GM12801 (cell line): ENCODE results near the gene TMEM53.

Experiments
- TF ChIP-seq, protein P1 (sequence below): IDR thresholded peaks from one replicate; pipeline ENCODE4 v1.5.1; 2011; ENCODE audit warnings: control low read depth; ENCODE audit not compliant: insufficient read length; ENCODE audit errors: extremely low read depth

Gene TMEM53

DNA sequence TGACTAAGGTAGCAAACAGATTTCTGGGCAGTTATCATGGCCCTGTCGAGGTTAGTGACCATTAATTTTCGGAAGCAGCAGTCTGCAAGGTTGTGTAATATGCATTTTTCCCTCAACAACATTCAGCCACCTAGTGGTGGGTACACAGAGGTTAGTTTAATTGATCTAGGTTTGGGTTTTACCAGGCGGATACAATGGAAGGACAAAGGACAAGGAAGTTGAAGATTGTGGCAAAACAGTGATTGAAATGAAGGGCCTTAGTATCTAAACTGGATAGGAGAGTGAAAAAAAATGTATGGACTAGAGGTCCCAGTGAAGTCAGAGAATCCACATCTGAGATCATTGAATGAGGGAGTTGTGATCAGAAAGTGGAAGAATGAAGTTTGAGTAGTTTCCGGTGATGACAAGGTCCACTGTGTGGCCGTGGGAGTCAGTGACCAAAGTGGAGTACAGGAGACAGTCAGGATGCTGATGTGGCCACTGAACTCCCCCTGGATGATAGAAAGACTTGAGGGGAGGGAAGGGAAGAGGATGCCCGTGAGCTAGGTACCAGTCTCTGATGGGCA is 3.0 kb upstream of the TMEM53 start:
- TF ChIP-seq, protein P1, sequence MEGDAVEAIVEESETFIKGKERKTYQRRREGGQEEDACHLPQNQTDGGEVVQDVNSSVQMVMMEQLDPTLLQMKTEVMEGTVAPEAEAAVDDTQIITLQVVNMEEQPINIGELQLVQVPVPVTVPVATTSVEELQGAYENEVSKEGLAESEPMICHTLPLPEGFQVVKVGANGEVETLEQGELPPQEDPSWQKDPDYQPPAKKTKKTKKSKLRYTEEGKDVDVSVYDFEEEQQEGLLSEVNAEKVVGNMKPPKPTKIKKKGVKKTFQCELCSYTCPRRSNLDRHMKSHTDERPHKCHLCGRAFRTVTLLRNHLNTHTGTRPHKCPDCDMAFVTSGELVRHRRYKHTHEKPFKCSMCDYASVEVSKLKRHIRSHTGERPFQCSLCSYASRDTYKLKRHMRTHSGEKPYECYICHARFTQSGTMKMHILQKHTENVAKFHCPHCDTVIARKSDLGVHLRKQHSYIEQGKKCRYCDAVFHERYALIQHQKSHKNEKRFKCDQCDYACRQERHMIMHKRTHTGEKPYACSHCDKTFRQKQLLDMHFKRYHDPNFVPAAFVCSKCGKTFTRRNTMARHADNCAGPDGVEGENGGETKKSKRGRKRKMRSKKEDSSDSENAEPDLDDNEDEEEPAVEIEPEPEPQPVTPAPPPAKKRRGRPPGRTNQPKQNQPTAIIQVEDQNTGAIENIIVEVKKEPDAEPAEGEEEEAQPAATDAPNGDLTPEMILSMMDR = no peak

DNA sequence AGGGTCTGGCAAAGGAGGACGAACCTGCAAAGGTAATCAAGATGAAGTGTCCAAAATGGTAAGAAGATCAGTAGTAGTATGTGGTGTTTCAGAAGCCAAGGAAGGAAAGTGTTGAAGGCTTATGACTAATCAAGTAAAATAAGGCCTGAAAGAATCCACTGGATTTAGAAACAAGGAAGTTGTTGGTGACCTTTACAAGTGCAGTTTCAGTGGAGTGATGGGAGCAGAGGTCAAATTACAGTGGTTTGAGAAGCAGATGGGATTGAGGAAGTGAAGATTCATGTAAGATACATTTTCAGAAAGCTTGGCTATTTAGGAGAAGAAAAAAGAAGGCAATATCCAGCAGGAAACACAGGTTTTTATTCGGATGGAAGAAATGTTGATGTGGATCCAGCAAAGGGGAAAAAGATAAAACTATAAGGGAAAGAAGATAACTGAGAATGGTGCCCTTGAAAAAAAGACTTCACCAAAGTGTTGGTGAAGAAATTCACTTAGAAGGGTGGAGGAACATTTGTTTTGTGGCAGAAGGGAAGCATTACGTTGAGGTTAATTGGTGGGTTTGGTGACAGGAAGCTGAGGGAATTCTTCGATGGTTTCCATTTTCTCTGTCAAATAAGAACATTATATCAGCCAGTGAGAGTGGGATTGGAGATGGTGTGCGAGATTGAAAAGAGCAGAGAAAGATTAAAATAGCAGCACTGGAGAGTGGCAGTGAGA is 2.4 kb upstream of the TMEM53 start:
- TF ChIP-seq, protein P1 = no peak

GRCh38 chr1:44675186-44675585 is 905 bp upstream of the TMEM53 start:
- TF ChIP-seq, protein P1 = no peak

DNA sequence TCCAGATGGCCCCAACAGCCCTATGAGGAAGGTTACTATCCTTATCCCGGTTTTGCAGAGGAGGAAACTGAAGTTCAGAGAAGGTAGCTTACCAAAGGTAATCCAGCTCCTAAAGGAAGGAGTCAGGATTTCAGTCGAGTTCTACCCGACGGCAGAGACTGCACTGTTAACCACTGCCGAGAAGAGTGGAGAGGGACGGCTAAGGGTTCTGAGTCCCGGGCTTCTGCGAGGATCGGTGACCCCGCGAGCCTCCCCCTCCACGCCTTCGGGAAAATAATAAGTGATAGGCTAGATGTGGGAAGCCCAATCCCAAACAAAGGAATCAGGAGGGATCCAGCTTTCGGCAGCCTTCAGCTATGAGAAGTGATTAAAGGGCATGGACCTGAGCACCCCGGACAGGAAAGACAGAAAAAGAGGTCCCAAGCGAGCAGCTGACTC is 587 bp downstream of the TMEM53 start:
- TF ChIP-seq, protein P1 = no peak

DNA sequence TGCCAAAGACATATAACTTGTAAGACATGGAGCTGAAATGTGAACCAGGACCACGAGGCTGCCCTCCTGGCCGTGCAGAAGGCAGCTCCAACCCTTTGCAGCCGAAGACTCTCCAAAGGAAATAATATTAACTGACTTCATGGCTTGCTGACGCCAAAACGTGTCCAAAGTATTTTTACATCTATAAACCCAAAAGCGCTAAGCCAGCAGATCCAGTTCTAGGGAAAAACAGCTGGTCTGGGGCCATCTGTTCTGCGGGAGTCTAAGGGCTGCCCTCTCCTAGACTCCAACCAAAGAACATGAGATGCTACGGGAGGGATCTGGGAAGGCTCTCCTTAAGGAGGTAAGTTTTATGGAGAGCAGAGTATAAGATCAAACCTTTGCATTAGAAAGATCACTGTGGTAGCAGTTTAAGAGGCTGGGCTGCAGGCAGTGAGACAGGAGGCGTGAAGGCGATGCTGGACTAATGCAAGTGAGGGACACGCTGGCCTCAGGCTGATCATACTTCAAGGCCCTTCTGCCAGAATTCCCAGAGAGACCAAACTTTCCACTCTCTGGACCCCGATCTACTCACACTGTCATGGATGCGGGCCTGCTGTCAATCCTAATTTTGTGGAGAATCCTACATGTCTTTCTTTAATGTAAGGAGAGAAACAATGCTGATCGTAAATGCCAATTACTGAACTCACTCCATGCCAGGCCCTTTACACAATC is 1.2 kb downstream of the TMEM53 start:
- TF ChIP-seq, protein P1 = no peak

DNA sequence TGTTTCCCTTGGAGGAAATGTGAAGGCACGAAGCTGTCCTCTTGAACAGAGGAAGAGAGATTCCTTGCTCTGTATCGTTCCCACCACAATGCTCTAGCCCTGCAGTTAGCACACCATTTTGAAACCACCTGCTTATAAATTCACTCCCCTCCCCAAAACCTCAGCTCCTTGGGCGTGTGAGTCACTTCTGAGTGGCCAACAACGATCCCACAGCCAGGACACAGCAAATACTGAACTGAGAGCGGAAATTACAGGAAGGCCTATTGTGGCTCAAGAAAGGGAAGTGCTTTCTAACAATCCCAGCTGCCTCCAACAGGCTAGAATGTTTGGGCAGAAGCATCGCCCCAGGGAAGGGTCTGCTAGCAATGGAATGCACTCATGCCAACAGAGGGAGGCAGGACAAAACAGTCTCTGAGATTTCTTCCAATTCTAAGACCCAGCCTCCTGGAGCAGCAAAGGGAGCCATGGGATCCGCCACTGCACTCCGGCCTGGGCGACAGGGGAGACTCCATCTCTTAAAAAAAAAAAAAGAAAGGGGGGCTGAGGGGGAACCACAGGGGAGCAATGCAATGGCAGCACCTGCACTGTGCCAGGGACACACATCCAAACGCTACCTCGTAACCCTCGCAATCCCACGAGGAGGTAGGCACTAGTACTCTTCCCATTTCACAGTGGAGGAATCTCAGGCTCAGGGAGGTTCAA is 1.9 kb downstream of the TMEM53 start:
- TF ChIP-seq, protein P1 = no peak
